ENCODE results near the gene FRAS1.

DNA sequence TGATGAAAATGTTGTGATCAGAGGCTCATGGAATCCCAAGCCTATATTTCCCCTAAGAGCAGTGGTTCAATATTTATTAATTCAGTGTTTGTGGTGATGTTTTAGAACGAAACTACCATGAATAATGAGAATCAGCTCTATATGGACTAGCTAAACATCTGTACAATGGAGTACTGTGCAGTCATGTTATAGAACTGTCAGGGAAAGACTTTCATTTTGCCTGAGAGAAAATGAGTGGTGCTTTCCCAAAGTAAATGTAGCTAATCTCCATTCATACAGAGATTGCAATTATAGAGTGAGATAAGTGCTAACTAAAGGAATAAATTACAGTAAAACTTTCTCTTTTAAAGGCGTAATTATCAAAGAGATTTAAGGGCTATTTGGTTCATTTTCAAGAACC, 147.1 kb downstream of the FRAS1 start:
- TF ChIP-seq, protein P1, sequence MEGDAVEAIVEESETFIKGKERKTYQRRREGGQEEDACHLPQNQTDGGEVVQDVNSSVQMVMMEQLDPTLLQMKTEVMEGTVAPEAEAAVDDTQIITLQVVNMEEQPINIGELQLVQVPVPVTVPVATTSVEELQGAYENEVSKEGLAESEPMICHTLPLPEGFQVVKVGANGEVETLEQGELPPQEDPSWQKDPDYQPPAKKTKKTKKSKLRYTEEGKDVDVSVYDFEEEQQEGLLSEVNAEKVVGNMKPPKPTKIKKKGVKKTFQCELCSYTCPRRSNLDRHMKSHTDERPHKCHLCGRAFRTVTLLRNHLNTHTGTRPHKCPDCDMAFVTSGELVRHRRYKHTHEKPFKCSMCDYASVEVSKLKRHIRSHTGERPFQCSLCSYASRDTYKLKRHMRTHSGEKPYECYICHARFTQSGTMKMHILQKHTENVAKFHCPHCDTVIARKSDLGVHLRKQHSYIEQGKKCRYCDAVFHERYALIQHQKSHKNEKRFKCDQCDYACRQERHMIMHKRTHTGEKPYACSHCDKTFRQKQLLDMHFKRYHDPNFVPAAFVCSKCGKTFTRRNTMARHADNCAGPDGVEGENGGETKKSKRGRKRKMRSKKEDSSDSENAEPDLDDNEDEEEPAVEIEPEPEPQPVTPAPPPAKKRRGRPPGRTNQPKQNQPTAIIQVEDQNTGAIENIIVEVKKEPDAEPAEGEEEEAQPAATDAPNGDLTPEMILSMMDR (IDR thresholded peaks at IDR 0.05) = no peak
- TF ChIP-seq POLR2AphosphoS5 (IDR thresholded peaks at IDR 0.05) = no peak
- TF ChIP-seq POLR2A (IDR thresholded peaks at IDR 0.05) = no peak

Data from prostate gland (tissue), 2 donors.